GM12878 (cell line): ENCODE results near the gene CPVL. TPM values are rescaled to one million over a fixed set of nuclear protein-coding genes. Genes with fewer than 3 reads are reported as not detected.

Experiments
- ATAC-seq: fragments of 200-7000 bp; cut with Tn5 transposase; 3 replicates; pipeline ENCODE4 v1.9.1; 2020; ENCODE audit warnings: mild to moderate bottlenecking, moderate library complexity
- BruUV-seq: library from RNA; stranded (reverse); fragments of 400-500 nt; replicated peaks from 2 replicates; lab custom pipeline; 2021; lab: Mats Ljungman, UMichigan
- CTCF ChIA-PET: fragments of 300-600 bp; sonication (Branson Sonifier 250); formaldehyde crosslinking; extraction: SDS; loops from one replicate; lab custom pipeline; 2021; ENCODE audit warnings: inconsistent platforms; lab: Yijun Ruan, JAX
- POLR2A ChIA-PET: fragments of 350-600 bp; formaldehyde crosslinking; extraction: SDS; loops from one replicate; lab custom pipeline; 2021; ENCODE audit warnings: inconsistent platforms; lab: Charles Lee
- RAD21 ChIA-PET: fragments of 300-600 bp; sonication (Branson Sonifier 250); formaldehyde crosslinking; loops from one replicate; lab custom pipeline; 2023; ENCODE audit warnings: antibody characterized with exemption; ENCODE audit not compliant: unreplicated experiment; lab: Charles Lee
- SMC1A ChIA-PET: fragments of 300-600 bp; sonication (Branson Sonifier 250); formaldehyde crosslinking; loops from one replicate; lab custom pipeline; 2023; ENCODE audit not compliant: unreplicated experiment, uncharacterized antibody; lab: Charles Lee
- DNase-seq: peaks from one replicate; pipeline ENCODE4 v3.0.0-alpha.2; 2011; ENCODE audit warnings: low read depth, low spot score
- FAIRE-seq: peaks from 3 replicates; lab custom pipeline; 2011; peaks lifted over from hg19 to GRCh38; lab: Jason Lieb, UNC
- H2AFZ ChIP-seq: 2 replicates; pipeline ENCODE4 v1.6.0; 2011; ENCODE audit warnings: low read depth, low read length, control low read depth; ENCODE audit not compliant: control insufficient read depth
- H3K27ac ChIP-seq: 2 replicates; pipeline ENCODE4 v1.5.1; 2011; ENCODE audit warnings: control low read depth; ENCODE audit not compliant: control insufficient read depth, insufficient read depth
- H3K27me3 ChIP-seq, 2 experiments: replicated peaks in 1 of 2; 2 replicates each; pipeline versions ENCODE4 v1.6.0 to v1.6.1; 2011; ENCODE audit warnings: low read length in 1 of 2; ENCODE audit not compliant: control insufficient read depth in 2 of 2, insufficient read depth in 2 of 2
- H3K36me3 ChIP-seq, 2 experiments: 2 replicates each; pipeline ENCODE4 v1.5.1; 2011; ENCODE audit warnings: low read length in 1 of 2; ENCODE audit not compliant: control insufficient read depth in 2 of 2, insufficient read depth in 2 of 2
- H3K4me1 ChIP-seq: 2 replicates; pipeline ENCODE4 v1.6.1; 2011; ENCODE audit warnings: mild to moderate bottlenecking, low read length, moderate library complexity, mixed read lengths; ENCODE audit not compliant: control insufficient read depth, insufficient read depth
- H3K4me2 ChIP-seq: 2 replicates; pipeline ENCODE4 v1.6.0; 2011; ENCODE audit warnings: control low read depth; ENCODE audit not compliant: control insufficient read depth, insufficient read depth
- H3K4me3 ChIP-seq: fragments of 200-600 bp; sonication (generic); 2 replicates; pipeline ENCODE4 v1.5.1; 2016
- H3K79me2 ChIP-seq: 2 replicates; pipeline ENCODE4 v1.6.0; 2011; ENCODE audit warnings: low read length; ENCODE audit not compliant: control insufficient read depth, insufficient read depth
- H3K9ac ChIP-seq: 2 replicates; pipeline ENCODE4 v1.8.0; 2011; ENCODE audit warnings: low read length, control low read depth, mixed read lengths; ENCODE audit not compliant: control insufficient read depth, insufficient read depth
- H3K9me3 ChIP-seq: replicated peaks from 3 replicates; pipeline ENCODE4 v1.5.1; 2011; ENCODE audit warnings: mild to moderate bottlenecking, low read length; ENCODE audit not compliant: control insufficient read depth, insufficient read depth
- H4K20me1 ChIP-seq: 2 replicates; pipeline ENCODE4 v1.6.0; 2011; ENCODE audit not compliant: control insufficient read depth, insufficient read depth
- EP300 ChIP-seq, 2 experiments: fragments of 150-350 bp in 1 of 2; IDR thresholded peaks; 2 replicates each; pipeline ENCODE4 v1.6.1; 2011 to 2012; ENCODE audit warnings: low read depth in 2 of 2, low read length in 2 of 2, borderline replicate concordance in 1 of 2, improper control_type of control experiment in 1 of 2, inconsistent platforms in 1 of 2; ENCODE audit not compliant: control insufficient read depth in 1 of 2
- GABPA ChIP-seq: IDR thresholded peaks from 2 replicates; pipeline ENCODE4 v1.6.1; 2014; ENCODE audit warnings: antibody characterized with exemption, low read depth, mild to moderate bottlenecking, inconsistent platforms
- HDAC2 ChIP-seq: fragments of 200-600 bp; sonication (generic); IDR thresholded peaks from 2 replicates; pipeline ENCODE4 v1.6.1; 2017
- IKZF2 ChIP-seq, 2 experiments: fragments of 450-650 bp; IDR thresholded peaks; 2 replicates each; pipeline ENCODE4 v1.6.1; 2017; ENCODE audit warnings: mild to moderate bottlenecking in 2 of 2, moderate library complexity in 2 of 2
- KLF5 ChIP-seq: fragments of 450-650 bp; IDR thresholded peaks from 2 replicates; pipeline ENCODE4 v1.6.1; 2014; ENCODE audit warnings: mild to moderate bottlenecking; ENCODE audit not compliant: partially characterized antibody
- MEF2B ChIP-seq: fragments of 450-650 bp; IDR thresholded peaks from 2 replicates; pipeline ENCODE4 v1.6.1; 2018; ENCODE audit warnings: mild to moderate bottlenecking, moderate library complexity; ENCODE audit not compliant: partially characterized antibody, poor library complexity, severe bottlenecking
- MTA2 ChIP-seq: fragments of 450-650 bp; IDR thresholded peaks from 2 replicates; pipeline ENCODE4 v1.6.1; 2016; ENCODE audit warnings: low read depth, mild to moderate bottlenecking, moderate library complexity
- MTA3 ChIP-seq: IDR thresholded peaks from 2 replicates; pipeline ENCODE4 v1.6.1; 2012; ENCODE audit warnings: low read length, inconsistent platforms, borderline replicate concordance
- PML ChIP-seq: IDR thresholded peaks from 2 replicates; pipeline ENCODE4 v1.6.1; 2012; ENCODE audit warnings: low read length, inconsistent platforms
- POLR2A ChIP-seq: IDR thresholded peaks from 2 replicates; pipeline ENCODE4 v1.6.1; 2011; ENCODE audit warnings: low read depth, mild to moderate bottlenecking, low read length
- WGBS: methylation state at CpG from one replicate; pipeline ENCODE4 v1.1.6; 2016; ENCODE audit warnings: low lambda C conversion rate; ENCODE audit not compliant: insufficient replicate concordance, insufficient coverage; ENCODE audit errors: missing lambda C conversion rate; 5-methylcytosine and 5-hydroxymethylcytosine counted together
- in situ Hi-C: fragments of 300-500 bp; cut with MboI; formaldehyde crosslinking; loops from 9 replicates; pipeline ENCODE4 v1.14.3; 2018; ENCODE audit warnings: mixed read lengths
- intact Hi-C: fragments of 100-400 bp; cut with micrococcal nuclease; formaldehyde crosslinking; loops from one replicate; pipeline ENCODE4 v1.14.2; 2022; ENCODE audit not compliant: unreplicated experiment
- polyA plus RNA-seq, 11 experiments: library from polyadenylated mRNA; depleted of rRNA in 4 of 11; unstranded in 6 of 11; stranded (reverse) in 5 of 11; fragments of >200 nt; fragmentation: Nextera tagmentation in 4 of 11; fragmentation: Illumina TruSeq in 1 of 11; extraction: Ambion mirVana in 4 of 11; extraction: Trizol in 1 of 11; gene quantifications; 1 replicate in 1 of 11; 2 replicates in 10 of 11; pipeline versions ENCODE4 v1.2.1 to v1.2.3, GENCODE V29; 2011 to 2016; ENCODE audit warnings: inconsistent platforms in 2 of 11, missing spikeins in 2 of 11, low read depth in 1 of 11
- total RNA-seq, 4 experiments: library from RNA; depleted of rRNA in 3 of 4; stranded (reverse); fragments of >200 nt in 3 of 4; fragmentation: Illumina TruSeq in 1 of 4; extraction: Trizol in 1 of 4; gene quantifications; 2 replicates each; pipeline versions ENCODE4 v1.2.1 to v1.2.3, GENCODE V29; 2013 to 2021
- TF ChIP-seq, protein P1 (sequence below): fragments of 450-650 bp; IDR thresholded peaks from 2 replicates; pipeline ENCODE4 v1.6.1; 2017; ENCODE audit warnings: borderline replicate concordance
- TF ChIP-seq, protein P2 (sequence below): IDR thresholded peaks from 2 replicates; pipeline ENCODE4 v1.6.1; 2012; ENCODE audit warnings: low read length, inconsistent platforms
- TF ChIP-seq, protein P3 (sequence below): IDR thresholded peaks from 2 replicates; pipeline ENCODE4 v1.6.1; 2012; ENCODE audit warnings: mild to moderate bottlenecking, low read depth, low read length

Gene CPVL
- total and polyA plus RNA-seq, 10 of the 15 experiments (the other 5 are each of a cell fraction or from before 2014, with no cell fraction given) = 0.59 TPM; not detected in 9

DNA sequence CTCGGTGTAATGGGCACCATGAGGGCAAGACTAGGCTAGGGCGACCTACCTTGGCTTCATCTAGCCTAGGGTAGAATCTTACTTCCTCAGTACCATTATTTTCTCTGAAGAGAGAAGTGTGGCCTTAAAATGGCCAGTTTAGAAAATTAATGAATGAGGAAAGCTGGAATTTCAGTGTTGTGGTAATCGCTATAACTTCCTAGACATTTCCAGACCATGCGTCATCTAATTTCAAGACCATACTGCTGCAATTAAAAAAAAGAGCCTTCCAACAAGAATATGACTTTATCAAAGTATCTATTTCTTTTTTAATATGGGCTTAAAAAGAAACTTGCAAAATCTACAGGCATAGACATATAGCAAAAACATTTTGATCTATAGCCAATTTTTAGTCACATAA lies 68.5 kb downstream of the CPVL start:
- no peak overlapping the region for H3K27ac ChIP-seq
- no peaks in the 10 kb centered on the region for H3K79me2 ChIP-seq
- in situ Hi-C loops = no loop called here
- no peaks in the 10 kb centered on the region for H3K9me3 ChIP-seq
- WGBS = 42% methylated on average over 4 of the region's 4 CpGs
- no TSS peak for BruUV-seq
- ChIA-PET RAD21 (no interaction called here), CTCF (interaction anchor here (0.7 kb wide), 1 partner anchor 156 kb away, joined by 3 read pairs; no protein-coding TSS in a partner anchor), POLR2A (no interaction called here), SMC1A (no interaction called here)
- no peak overlapping the region for H2AFZ ChIP-seq
- no peak overlapping the region for H3K4me2 ChIP-seq
- H3K9ac ChIP-seq = no peak overlapping the region
- H3K4me1 ChIP-seq = no peaks in the 10 kb centered on the region
- DNase-seq (no peak), FAIRE-seq (no peak), ATAC-seq (no peak)
- no peak overlapping the region for H3K4me3 ChIP-seq
- no peaks in the 10 kb centered on the region for H3K36me3 ChIP-seq
- H4K20me1 ChIP-seq = no peaks in the 10 kb centered on the region
- H3K27me3 ChIP-seq = peaks cover 0 to 1% of the 10 kb centered on the region in 2 experiments; a peak in 1 of 4 replicates
- intact Hi-C loops = no loop called here
- TF ChIP-seq, protein P1, sequence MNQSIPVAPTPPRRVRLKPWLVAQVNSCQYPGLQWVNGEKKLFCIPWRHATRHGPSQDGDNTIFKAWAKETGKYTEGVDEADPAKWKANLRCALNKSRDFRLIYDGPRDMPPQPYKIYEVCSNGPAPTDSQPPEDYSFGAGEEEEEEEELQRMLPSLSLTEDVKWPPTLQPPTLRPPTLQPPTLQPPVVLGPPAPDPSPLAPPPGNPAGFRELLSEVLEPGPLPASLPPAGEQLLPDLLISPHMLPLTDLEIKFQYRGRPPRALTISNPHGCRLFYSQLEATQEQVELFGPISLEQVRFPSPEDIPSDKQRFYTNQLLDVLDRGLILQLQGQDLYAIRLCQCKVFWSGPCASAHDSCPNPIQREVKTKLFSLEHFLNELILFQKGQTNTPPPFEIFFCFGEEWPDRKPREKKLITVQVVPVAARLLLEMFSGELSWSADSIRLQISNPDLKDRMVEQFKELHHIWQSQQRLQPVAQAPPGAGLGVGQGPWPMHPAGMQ = no peak
- TF ChIP-seq MEF2B (no peak), PML (no peak), GABPA (no peak), KLF5 (no peak), POLR2A (no peak), MTA3 (no peak), HDAC2 (no peak), IKZF2 (IDR thresholded peaks at IDR 0.05) (no peak), EP300 (IDR thresholded peaks at IDR 0.05; ENCODE audit: borderline replicate concordance in 1 of 2, control insufficient read depth in 1 of 2, low read depth in 2 of 2, low read length in 2 of 2) (no peak), MTA2 (no peak)
- TF ChIP-seq, protein P2, sequence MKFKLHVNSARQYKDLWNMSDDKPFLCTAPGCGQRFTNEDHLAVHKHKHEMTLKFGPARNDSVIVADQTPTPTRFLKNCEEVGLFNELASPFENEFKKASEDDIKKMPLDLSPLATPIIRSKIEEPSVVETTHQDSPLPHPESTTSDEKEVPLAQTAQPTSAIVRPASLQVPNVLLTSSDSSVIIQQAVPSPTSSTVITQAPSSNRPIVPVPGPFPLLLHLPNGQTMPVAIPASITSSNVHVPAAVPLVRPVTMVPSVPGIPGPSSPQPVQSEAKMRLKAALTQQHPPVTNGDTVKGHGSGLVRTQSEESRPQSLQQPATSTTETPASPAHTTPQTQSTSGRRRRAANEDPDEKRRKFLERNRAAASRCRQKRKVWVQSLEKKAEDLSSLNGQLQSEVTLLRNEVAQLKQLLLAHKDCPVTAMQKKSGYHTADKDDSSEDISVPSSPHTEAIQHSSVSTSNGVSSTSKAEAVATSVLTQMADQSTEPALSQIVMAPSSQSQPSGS = no peak
- TF ChIP-seq, protein P3, sequence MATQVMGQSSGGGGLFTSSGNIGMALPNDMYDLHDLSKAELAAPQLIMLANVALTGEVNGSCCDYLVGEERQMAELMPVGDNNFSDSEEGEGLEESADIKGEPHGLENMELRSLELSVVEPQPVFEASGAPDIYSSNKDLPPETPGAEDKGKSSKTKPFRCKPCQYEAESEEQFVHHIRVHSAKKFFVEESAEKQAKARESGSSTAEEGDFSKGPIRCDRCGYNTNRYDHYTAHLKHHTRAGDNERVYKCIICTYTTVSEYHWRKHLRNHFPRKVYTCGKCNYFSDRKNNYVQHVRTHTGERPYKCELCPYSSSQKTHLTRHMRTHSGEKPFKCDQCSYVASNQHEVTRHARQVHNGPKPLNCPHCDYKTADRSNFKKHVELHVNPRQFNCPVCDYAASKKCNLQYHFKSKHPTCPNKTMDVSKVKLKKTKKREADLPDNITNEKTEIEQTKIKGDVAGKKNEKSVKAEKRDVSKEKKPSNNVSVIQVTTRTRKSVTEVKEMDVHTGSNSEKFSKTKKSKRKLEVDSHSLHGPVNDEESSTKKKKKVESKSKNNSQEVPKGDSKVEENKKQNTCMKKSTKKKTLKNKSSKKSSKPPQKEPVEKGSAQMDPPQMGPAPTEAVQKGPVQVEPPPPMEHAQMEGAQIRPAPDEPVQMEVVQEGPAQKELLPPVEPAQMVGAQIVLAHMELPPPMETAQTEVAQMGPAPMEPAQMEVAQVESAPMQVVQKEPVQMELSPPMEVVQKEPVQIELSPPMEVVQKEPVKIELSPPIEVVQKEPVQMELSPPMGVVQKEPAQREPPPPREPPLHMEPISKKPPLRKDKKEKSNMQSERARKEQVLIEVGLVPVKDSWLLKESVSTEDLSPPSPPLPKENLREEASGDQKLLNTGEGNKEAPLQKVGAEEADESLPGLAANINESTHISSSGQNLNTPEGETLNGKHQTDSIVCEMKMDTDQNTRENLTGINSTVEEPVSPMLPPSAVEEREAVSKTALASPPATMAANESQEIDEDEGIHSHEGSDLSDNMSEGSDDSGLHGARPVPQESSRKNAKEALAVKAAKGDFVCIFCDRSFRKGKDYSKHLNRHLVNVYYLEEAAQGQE = no peak
